T follicular helper cell (primary cell): ENCODE measurements around the gene CCNY.

ENCODE experiments used
- DNase-seq: peaks from one replicate; pipeline ENCODE4 v3.0.0-alpha.2; 2020; ENCODE audit warnings: low read depth

CCNY gene

DNA sequence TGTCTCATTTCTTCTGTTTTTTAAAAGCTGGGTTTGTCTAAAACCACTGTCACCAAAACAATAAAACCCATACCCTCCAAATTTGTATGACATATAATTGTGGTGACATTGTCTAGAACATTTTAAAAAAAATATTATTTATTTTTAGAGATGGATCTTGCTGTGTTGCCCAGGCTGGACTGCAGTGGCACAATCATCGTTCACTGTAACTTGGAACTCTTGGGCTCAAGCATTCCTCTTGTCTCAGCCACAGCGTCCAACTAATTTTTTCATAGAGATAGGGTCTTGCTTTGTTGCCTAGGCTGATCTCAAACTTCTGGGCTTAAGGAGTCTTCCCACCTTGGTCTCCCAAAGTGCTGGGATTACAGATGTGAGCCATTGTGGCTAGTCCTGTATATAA, 116.5 kb downstream of the CCNY start:
- no peak for DNase-seq

DNA sequence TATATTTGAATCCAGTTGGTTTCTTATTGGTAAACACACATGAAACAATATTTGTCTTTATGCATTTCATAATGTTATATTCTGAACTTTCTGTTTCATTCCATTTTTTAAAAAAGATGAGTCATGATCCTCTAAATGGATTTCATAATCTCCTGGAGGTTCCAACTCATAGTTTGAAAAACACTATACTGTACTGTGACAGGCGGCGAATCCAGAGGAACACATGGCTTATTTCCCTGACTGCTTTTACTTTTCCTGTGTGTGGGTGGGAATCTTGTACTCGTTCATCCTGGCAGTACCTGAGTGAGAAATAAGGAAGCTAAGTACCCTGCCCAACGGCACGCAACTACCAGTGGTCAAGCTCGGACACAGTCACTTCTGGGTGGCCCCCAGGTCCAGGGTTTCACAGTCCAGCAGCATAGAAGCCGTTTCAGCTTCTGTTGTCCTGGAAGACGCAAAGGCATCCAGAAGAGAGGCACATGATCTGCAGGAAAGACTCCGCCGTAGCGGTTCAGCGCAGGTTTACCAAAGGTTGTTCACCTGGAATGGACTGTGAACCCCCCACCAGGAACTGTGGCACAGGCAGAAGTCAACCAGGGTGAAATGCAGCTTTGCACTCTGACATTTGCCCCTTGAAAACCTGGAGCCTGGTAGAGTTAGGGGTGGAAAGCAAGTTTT, 117.7 kb downstream of the CCNY start:
- DNase-seq = no peak

DNA sequence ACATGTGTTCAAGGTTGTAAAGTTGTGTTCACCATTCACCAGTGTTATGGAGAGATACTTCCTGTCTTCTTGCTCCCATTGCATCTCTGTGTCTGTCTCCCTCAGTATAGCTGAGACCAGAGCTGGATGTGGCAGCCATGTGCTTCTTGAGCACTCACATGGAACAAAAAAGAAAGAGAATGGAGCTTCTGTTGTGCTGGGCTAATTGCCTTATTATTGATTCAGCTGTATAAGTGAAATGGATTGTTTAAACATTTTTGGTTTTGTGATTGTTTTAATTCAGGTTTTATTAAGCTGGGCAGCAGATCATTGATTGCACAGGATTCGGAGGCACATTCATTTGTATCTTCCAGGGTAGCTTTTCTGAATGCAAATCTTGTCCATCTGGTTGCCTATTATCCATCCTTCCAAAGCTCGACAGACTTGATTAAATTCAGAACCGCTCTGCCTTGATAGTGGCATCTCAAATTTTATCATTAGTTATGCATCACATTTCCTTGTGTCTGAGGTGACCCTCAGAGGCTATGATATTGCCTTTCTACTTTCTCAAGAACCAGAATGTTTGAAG, 119.9 kb downstream of the CCNY start:
- no peak for DNase-seq

DNA sequence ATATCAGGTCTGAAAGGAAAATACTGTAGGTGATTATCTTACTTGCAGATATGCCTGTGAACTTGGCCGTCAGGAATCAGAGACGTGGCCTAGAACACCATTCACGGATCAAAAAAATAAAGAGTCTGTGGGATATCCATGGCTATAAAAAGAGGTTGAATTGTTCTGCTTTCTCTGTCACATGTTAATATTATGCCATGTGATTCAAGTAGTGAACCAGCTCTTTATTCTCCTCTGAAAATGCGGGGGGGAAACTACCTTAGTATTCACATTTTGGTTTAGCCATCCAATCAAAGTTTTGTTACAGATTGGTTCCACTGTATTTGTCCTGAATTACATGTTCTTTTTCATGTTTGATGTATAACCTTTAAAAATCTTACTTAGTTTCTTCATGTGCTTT, 120.5 kb downstream of the CCNY start:
- DNase-seq = no peak

DNA sequence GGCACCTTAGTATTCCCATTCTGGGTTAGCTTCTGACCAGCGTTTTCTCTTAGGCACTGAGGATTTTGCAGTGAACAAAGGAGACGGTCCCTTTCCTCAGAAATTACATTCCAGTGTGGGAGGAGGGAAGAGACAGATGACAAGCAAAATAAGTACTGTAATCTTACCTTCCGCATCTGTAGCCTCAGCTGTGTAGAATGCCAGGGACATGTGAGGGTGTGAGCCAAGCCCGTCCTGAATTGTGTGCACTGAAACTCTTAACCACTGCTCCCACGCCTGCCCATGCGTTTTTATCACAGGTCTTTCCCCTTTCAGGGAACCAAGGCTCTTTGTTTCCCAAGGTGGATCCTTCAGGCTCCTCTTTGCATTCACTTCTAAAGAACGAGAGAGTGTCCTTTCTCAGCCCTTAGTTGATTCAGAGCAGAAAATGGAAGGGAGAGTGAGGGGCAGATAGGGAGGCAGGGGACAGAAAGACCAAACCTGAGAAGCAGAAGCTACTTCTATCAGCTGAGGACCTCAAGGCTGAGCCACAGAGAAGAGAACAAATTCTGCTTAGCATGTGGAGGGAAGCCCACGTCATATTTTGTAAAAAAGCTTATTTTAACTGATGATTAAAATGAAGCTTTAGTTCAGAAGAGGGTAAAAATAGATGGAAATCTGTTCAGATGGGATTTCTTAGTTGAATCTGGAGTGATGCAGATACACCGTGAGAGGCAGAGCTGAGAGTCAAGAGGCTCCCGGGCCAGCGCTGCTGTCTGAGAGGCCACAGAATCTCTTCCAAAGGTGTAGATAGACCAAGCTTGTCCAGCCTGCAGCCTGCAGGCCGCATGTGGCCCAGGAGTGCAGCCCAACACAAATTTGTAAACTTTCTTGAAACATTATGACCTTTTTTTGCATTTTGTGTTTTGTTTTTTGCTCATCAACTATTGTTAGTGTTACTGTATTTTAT, 122.5 kb downstream of the CCNY start:
- DNase-seq = no peak

DNA sequence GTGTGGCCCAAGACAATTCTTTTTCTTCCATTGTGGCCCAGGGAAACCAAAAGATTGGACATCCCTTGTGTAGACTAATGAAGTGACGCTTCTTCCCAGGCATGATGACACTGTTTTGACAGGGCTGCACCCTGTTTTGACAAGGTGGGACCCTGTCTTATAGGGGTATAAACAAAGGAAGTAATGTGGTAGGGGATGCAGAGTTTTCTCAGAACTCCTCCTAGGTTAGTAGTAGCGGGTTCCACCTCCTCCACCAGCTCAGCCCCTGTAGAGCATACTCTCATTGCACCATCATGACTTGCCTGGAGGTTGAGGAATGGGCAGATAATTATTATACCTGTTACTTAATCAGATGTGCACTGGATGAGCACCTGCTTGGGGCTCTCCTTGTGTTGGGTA, 123.1 kb downstream of the CCNY start:
- DNase-seq = no peak

DNA sequence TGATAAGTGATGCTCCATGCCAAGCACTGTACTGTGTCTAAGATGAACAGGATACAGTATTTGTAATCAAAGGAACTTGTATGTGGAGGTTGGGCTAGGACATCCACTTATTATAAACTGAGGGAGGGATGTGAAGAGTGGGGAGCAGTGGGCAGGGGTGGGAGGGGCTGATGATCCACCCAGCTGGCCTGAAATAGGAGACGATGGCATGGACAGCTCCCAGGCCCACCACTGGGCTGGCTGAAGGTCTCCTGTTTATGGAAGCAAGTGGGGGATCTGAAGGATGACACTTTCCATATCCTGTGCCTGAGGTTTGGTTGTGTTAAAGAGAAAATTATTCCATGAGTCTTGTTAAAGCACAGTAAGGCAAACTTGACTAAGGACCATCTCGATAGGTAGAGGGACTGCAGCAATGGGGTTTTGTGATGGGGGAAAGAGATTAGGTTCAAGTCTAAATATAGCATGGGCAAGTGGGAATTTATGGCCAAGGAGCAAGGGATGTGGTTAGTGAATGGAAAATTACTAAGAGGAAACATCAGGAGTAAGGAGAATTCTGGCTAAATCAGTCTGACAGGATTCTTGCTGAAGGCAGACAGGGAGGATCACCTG, 124.6 kb downstream of the CCNY start:
- DNase-seq = no peak

DNA sequence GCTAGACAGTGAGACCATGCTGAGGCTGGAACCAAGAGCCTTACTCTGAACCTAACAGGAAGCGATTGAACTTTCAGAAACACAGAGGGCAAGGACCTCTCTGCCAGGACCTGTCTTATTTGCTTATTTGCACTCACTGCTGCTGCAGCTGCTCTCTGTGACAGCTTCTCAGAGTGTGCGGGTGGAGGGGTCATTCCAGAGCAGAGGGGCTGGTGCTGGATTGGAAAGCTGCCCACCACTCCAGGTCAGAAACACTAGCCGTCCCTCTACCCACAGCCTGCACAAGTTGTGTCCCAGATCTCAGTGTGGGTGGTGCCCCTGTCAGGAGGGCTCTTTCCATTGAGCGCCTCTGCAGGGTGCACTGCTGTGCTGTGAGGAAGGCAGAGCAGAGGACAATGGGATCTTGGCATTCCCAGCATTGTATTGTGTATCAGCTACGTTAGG, 126.2 kb downstream of the CCNY start:
- no peak for DNase-seq

DNA sequence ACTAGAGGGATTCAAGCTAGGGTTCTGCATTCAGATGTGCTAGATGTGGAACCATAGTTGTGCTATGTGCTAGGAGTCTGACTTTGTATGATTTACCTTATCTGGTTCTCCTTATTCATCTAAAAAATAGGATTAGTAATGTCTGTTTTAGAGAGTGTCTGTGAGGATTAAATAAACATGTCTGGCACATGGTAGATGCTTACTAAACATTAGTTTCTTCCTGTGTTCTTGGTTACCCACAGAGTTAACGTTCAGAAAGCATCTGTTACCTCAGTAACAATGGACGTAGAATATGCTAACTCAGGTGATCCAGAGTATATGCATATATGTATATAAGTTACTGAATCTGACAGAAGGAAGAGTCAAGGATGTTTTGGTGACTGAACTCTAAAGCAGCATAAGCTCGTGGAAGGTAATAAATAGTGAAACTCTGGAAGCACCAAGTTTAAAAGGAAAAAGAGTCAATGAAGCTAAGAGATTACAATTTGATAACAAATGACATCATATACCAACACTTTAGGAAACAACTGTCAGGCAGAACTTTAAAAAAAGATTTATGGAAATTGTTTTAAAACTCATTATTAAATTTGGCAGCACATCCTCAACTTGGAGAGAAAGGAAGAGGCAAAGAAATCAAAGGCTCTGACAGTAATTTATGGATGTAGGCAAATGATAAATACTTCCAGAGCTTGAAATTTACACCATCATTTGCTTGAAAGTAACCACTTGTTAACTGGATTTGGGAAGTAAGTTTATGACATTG, 127.0 kb downstream of the CCNY start:
- DNase-seq = no peak

DNA sequence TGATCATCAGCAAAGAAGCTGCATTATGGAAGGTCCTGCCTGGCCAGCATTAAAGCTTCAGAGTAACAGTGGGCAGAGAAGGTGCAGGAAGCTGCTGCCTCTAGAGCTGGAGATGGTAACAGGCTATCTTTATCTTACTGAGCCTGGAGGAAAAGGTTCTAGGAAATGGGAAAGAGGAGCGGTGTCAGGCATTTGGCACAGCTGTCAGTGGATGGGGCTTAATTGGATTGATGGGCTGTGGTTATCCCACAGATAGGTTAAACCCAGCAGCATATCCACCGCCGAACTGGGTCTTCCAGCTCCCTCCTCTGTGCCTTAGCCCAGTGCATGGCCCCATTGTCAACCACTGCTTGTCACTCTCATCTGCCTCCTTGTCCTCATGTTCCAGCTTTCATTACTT, 127.6 kb downstream of the CCNY start:
- no peak for DNase-seq

DNA sequence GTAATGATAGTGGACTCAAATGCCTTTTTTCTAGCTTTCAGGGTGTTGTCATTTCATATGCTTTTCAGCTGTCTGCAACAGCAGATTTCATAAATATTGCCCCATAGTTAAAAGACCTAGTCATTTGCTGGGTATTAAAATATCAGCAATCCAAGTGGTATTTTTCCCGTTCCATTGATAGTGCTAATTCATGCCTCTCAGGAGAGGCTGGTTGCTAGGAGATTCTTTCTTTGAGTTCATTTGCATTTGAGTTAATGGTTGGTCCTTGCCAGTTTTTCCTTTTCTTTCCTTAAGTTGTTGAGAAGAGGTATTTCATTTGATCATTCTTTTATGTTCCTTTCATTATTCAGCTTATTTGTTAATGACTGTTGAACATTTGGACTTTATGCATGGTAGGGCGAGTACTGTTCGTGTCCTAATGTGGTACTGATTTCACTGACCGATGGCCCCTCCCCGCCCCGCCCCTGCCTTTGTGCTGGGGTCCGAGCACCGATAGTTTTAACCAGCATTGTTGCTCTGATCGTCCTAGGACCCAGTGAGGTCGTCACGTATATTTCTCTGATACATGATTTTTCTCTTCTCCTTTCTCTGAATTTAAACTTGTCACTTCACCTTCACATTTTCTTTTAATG, 128.6 kb downstream of the CCNY start:
- DNase-seq = no peak

DNA sequence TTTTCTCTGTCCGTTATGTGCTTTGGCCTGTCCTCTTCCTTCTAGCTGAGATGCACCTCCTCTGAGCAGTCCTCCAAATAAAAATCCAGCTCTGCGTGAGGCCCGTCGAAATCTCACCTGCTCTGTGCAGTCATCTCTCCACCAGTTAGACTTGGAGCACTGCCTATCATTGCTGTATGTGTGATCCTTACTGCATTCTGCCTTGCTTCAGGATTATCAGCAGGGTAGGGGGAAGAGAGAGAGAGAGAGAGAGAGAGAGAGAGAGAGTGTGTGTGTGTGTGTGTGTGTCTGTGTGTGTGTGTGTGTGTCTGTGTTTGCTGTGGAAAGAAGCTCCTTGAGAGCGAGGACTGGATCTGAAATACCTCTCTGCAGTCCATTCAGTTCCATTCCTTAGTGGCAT, 129.4 kb downstream of the CCNY start:
- DNase-seq = no peak

DNA sequence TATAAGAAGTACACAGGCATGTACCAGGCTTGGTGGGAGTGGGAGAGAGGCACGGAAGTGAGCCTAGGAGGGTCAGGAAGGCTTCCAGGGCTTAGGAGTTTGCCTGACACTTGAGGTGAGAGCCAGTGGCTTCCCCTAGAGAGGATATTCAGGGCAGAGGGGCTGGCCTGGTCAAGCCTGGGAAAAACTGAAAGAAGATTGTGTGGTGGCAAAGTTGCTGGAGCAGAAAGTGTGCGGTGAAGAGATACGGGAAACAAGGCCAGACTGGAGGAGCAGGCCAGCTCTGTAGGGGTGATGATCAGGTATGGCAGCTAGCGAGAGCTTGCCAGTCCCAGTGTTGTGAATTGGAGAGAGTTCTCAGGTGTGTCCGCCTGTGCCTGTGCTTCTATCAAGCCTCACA, 129.9 kb downstream of the CCNY start:
- DNase-seq = no peak

DNA sequence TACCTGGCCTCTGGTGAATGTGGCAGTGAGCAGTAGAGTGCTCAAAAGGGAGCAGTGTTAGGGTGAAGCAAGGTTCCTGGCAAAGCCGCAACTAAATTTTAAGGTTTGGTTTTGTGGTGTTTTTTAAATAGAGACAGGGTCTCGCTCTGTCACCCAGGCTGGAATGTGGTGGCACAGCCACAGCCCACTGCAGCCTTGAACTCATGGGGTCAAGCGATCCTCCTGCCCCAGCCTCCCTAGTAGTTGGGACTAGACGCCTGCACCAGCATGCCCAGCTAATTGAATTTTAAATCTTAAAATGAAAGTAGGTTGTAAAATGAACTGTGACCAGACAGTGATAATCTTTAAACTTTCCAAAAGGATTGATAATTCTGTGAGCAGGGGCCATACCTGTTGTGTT, 130.4 kb downstream of the CCNY start:
- DNase-seq = no peak

DNA sequence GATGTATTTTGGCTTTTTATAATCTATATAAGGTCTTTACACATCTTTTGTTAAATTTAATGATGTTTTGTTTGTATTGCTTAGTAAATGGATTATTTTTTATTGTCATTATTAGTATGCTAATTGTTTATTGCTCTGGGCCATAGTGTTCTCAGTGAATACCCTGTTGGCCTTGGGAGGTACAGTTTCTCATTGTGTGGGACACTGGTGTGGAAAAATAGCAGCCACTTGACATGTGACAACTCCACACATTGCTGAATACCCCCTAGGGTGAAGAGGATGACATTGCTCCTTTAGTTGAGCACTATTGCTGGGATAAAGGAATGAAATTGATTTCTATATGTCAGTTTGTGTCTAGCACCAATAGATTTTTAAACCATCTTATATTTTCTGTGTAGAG, 130.9 kb downstream of the CCNY start:
- no peak for DNase-seq

DNA sequence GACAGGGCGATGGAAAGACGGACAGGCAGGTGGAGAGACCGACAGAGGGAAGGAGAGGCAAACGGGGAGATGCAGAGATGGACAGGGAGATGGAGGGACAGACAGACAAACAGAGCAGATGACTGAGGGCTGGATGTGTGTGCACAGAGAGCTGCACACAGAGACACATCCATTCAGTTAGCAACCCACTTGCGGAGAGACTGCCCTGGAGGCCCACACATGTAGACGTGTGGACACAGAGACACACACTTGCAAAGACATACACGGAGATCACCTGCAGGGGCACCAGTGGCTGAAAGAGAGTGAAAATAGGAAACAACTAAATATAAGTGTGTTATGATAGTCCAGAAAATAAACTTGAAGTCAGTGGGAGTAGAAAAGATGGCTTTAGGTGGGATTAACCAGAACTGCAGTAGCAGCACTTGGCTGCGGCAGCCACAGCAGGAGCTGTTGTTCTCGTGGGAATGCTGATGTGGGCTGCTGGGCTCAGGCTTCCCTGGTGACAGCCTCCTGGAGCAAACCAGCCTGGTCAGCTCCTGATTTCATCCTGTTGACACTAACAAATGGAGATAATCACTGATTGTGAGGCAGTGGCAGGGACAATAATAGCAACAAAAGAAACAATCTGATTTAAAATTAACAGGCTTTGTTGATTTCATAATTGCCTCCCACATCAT, 134.1 kb downstream of the CCNY start:
- no peak for DNase-seq

DNA sequence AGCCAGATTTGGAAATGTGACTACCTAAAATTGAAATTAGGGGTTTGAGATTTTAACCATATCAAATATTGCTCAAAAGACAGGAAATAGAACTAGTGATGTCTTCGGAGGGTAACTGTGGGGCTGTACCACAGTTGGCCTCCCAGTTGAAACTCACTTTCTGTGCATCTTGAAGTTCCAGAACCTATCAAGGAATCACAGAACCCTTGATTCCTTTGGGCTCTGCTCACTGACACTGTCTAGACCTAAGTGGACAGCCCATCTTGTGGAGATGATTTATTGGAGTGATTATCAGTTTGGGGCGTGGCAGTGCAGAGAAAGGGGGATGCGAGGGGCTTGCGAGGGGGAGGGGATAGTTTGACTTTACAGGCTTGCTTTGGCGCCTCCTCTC, 134.6 kb downstream of the CCNY start:
- DNase-seq = no peak

DNA sequence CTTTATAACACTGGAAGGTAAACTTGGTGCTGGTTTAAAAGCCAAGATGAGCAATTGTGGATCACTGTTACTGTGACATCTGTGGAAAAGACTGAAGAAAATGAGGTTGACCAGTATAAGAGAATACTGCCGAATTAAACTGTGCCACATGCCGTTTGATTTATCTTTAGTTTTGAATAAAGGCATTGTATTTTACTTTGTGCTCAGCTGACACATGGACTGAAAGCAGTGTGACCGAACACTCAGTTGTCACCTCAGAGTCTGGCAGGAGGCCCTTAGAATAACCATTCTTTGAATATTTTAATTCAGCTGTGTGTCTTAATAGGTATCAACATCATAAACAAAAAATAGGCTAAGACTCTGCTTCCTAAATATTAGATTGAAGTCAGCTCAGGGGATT, 135.1 kb downstream of the CCNY start:
- DNase-seq = no peak

DNA sequence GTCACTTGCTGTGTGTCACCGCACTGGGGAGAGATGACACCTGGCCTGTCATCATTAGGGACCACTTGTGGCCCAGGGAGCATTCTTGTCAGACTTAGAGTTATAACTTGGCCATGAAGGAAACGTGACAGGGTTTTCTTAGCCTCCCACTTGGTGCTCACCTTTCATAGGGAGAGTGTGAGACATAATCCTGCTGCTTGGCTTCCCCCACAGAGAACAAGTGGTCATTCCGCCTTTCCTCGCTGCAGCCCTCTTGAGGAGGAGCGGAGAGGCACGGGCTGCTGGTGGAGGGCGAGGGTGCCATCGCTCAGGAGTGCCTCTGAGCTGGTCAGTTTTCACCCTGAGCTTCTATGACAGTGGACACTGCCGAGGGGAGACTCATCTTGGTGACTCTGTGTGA, 143.8 kb downstream of the CCNY start:
- DNase-seq = no peak

DNA sequence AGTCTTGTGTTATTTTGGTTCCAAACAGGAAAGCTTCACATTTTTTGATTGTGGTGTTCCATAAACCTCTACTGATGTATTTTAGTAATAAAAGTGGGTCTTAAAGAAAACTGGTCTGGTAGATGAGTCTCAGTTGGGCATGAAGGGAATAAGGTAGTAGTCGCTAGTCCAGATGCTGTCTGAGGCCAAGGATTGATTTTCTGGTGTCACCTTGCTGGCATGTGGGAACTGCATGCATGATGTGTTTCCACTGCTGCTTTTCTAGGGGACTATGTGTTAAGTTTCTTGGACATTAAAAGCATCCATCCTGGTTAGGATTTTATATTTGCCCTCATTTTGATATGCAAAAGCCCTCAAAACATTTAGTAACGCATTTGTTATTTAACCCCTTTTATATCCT, 145.1 kb downstream of the CCNY start:
- DNase-seq = no peak
